SH-SY5Y (cell line): ENCODE data around the gene SPPL2C.

ENCODE experiments used
- GATA2 ChIP-seq: IDR thresholded peaks from 2 replicates; pipeline ENCODE4 v1.6.1; 2011; ENCODE audit warnings: mild to moderate bottlenecking, low read depth, low read length
- GATA3 ChIP-seq: IDR thresholded peaks from 2 replicates; pipeline ENCODE4 v1.6.1; 2011; ENCODE audit warnings: low read depth, mild to moderate bottlenecking, low read length, moderate library complexity

- TF ChIP-seq GATA3 (no peak), GATA2 (no peak)
These were observed 21.1 kb upstream of the SPPL2C start for GRCh38 chr17:45823598-45823997.
